ENCODE results near the gene CDC25B. TPM values are rescaled to one million over a fixed set of nuclear protein-coding genes. Genes with fewer than 3 reads are reported as not detected.

The CDC25B gene
- polyA plus RNA-seq, 1 donor (not counting 4 experiments of a cell fraction or from before 2014, with no cell fraction given): 23.5 TPM

- H3K4me2 ChIP-seq (ENCODE audit: control insufficient read depth, extremely low read depth, insufficient read depth, low read depth, low read length): peak overlapping the region; percentile 34
These were observed 13.0 kb upstream of the CDC25B start for GRCh38 chr20:3783068-3783489.

GRCh38 chr20:3783511-3784195, 12.5 kb upstream of the CDC25B start:
- no peak overlapping the region for H3K9ac ChIP-seq (ENCODE audit: control insufficient read depth, extremely low read depth, insufficient read depth, low read length)
- H3K27me3 ChIP-seq (ENCODE audit: control insufficient read depth, extremely low read depth, insufficient read depth, low read length): peaks cover 4% of the 10 kb centered on the region
- peak overlapping the region; percentile 91 for H3K4me2 ChIP-seq (ENCODE audit: control insufficient read depth, extremely low read depth, insufficient read depth, low read depth, low read length)
- no peak overlapping the region for H3K27ac ChIP-seq (ENCODE audit: control insufficient read depth, insufficient read depth, low read length)
- DNase-seq (ENCODE audit: low read depth, low spot score) (no peak), FAIRE-seq (no peak)
- peaks cover 31% of the 10 kb centered on the region for H3K79me2 ChIP-seq (ENCODE audit: control insufficient read depth, insufficient read depth, low read length)
- no peak for TF ChIP-seq EZH2 (IDR thresholded peaks at IDR 0.05; ENCODE audit: low read length)
- no peak for TF ChIP-seq CTCF (optimal IDR thresholded peaks at IDR 0.05 in 1 of 3, IDR thresholded peaks at IDR 0.05 in 1 of 3, conservative IDR thresholded peaks at IDR 0.05 in 1 of 3; ENCODE audit: extremely low read depth in 1 of 3, insufficient read depth in 2 of 3, low read length in 3 of 3)
- H3K4me1 ChIP-seq (ENCODE audit: control insufficient read depth, extremely low read depth, insufficient read depth, low read length): peaks cover 37% of the 10 kb centered on the region
- peaks cover 4% of the 10 kb centered on the region for H3K9me1 ChIP-seq (ENCODE audit: control insufficient read depth, extremely low read depth, insufficient read depth, low read length)
- peaks cover 21% of the 10 kb centered on the region for H4K20me1 ChIP-seq (ENCODE audit: control insufficient read depth, extremely low read depth, insufficient read depth, low read length)
- no peaks in the 10 kb centered on the region for H3K9me3 ChIP-seq (ENCODE audit: control insufficient read depth, low read depth, low read length)
- no peak overlapping the region for H3K4me3 ChIP-seq (ENCODE audit: control insufficient read depth in 2 of 3, extremely low read depth in 1 of 3, insufficient read depth in 2 of 3, low read depth in 1 of 3, low read length in 3 of 3)
- dilution Hi-C loops (cut with MboI; ENCODE audit: extremely low pct_ligation_motif_present, low sequenced_read_pairs): no loop called here
- no peak overlapping the region for H2AFZ ChIP-seq (ENCODE audit: control insufficient read depth, low read length)
- peaks cover 0 to 9% of the 10 kb centered on the region in 2 experiments for H3K36me3 ChIP-seq (ENCODE audit: control insufficient read depth in 2 of 2, extremely low read depth in 1 of 2, insufficient read depth in 2 of 2, low read length in 2 of 2)

More at GRCh38 chr20:3783068-3783489, 13.0 kb upstream of the CDC25B start:
- H2AFZ ChIP-seq (ENCODE audit: control insufficient read depth, low read length): no peak overlapping the region
- peaks cover 0 to 9% of the 10 kb centered on the region in 2 experiments for H3K36me3 ChIP-seq (ENCODE audit: control insufficient read depth in 2 of 2, extremely low read depth in 1 of 2, insufficient read depth in 2 of 2, low read length in 2 of 2)
- H4K20me1 ChIP-seq (ENCODE audit: control insufficient read depth, extremely low read depth, insufficient read depth, low read length): peaks cover 21% of the 10 kb centered on the region
- no peak for TF ChIP-seq EZH2 (IDR thresholded peaks at IDR 0.05; ENCODE audit: low read length)
- no peak for TF ChIP-seq CTCF (optimal IDR thresholded peaks at IDR 0.05 in 1 of 3, IDR thresholded peaks at IDR 0.05 in 1 of 3, conservative IDR thresholded peaks at IDR 0.05 in 1 of 3; ENCODE audit: extremely low read depth in 1 of 3, insufficient read depth in 2 of 3, low read length in 3 of 3)
- peaks cover 4% of the 10 kb centered on the region for H3K9me1 ChIP-seq (ENCODE audit: control insufficient read depth, extremely low read depth, insufficient read depth, low read length)
- H3K27ac ChIP-seq (ENCODE audit: control insufficient read depth, insufficient read depth, low read length): no peak overlapping the region
- peaks cover 31% of the 10 kb centered on the region for H3K79me2 ChIP-seq (ENCODE audit: control insufficient read depth, insufficient read depth, low read length)
- H3K9me3 ChIP-seq (ENCODE audit: control insufficient read depth, low read depth, low read length): no peaks in the 10 kb centered on the region
- H3K27me3 ChIP-seq (ENCODE audit: control insufficient read depth, extremely low read depth, insufficient read depth, low read length): peaks cover 9% of the 10 kb centered on the region
- dilution Hi-C loops (cut with MboI; ENCODE audit: extremely low pct_ligation_motif_present, low sequenced_read_pairs): no loop called here
- DNase-seq (ENCODE audit: low read depth, low spot score): no peak
- no peak overlapping the region for H3K9ac ChIP-seq (ENCODE audit: control insufficient read depth, extremely low read depth, insufficient read depth, low read length)
- no peak for FAIRE-seq
- H3K4me1 ChIP-seq (ENCODE audit: control insufficient read depth, extremely low read depth, insufficient read depth, low read length): peaks cover 37% of the 10 kb centered on the region
- no peak overlapping the region for H3K4me3 ChIP-seq (ENCODE audit: control insufficient read depth in 2 of 3, extremely low read depth in 1 of 3, insufficient read depth in 2 of 3, low read depth in 1 of 3, low read length in 3 of 3)

Data from keratinocyte (primary cell).